Measurements from ENCODE around the gene TMEM204. TPM values are rescaled to one million over a fixed set of nuclear protein-coding genes. Genes with fewer than 3 reads are reported as not detected.
A peak's percentile ranks its signal among the peaks of the same experiment; 100 is the strongest.

TMEM204 gene
- total RNA-seq, 2 donors from 2014 or later = 14.3 to 22.5 TPM

- peaks cover 32% of the 10 kb centered on the region for H3K36me3 Mint-ChIP-seq (ENCODE audit: low read depth)
- H3K9me3 Mint-ChIP-seq = no peaks in the 10 kb centered on the region
- H3K27ac Mint-ChIP-seq = no peak overlapping the region
- no peaks in the 10 kb centered on the region for H3K4me1 Mint-ChIP-seq
- H3K4me3 Mint-ChIP-seq = peak overlapping the region; percentile 87
- no peaks in the 10 kb centered on the region for H3K27me3 Mint-ChIP-seq
- ATAC-seq (replicated peaks) = no peak
Observed at GRCh38 chr16:1495211-1495888, 38.1 kb upstream of the TMEM204 start.

DNA sequence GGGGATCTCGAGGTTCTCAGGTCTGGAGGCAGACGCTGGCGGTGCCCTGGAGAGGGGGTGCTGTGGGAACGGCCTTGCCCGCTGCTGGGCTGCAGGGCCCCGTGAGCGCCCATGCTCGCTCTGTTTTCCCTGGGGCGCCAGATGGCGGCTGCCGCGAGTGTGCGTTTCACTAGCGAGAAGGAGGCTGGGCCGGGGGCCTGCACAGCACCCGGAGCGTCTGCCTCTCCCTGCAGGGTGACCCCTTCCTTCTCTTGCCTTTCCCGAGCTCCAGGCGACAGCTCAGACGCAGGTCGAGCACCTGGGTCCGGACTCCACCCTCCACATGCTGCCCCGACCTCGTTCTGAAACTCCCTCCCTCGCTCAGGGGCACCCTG, 37.6 kb upstream of the TMEM204 start:
- Mint-ChIP-seq H3K4me1 (no peaks in the 10 kb centered on the region), H3K27ac (no peak overlapping the region), H3K27me3 (no peaks in the 10 kb centered on the region), H3K9me3 (no peaks in the 10 kb centered on the region), H3K36me3 (ENCODE audit: low read depth) (peaks cover 32% of the 10 kb centered on the region), H3K4me3 (no peak overlapping the region)
- ATAC-seq (replicated peaks) = no peak

DNA sequence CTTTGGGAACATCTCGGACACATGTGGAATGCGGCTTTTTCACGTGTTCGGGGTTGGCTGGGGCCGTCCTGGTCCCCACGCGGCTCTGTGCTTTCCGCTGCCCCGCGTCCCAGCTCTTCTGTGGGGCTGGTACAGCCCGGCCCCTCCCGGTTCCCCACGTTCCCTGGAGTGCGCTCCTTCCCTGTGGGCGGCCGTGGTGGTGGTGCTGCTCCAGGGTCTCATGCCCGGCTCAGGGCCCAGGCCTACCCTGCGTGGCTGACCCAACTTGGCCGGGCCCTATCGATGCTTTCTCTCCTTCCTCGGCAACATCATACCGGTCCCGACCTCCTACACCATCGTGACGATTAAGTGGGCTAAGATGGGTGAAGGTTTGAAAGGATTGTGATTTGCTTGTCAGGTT, 37.0 kb upstream of the TMEM204 start:
- Mint-ChIP-seq H3K27ac (no peak overlapping the region), H3K36me3 (ENCODE audit: low read depth) (peaks cover 32% of the 10 kb centered on the region), H3K4me1 (no peaks in the 10 kb centered on the region), H3K4me3 (no peak overlapping the region), H3K27me3 (no peaks in the 10 kb centered on the region), H3K9me3 (no peaks in the 10 kb centered on the region)
- ATAC-seq (replicated peaks) = no peak

DNA sequence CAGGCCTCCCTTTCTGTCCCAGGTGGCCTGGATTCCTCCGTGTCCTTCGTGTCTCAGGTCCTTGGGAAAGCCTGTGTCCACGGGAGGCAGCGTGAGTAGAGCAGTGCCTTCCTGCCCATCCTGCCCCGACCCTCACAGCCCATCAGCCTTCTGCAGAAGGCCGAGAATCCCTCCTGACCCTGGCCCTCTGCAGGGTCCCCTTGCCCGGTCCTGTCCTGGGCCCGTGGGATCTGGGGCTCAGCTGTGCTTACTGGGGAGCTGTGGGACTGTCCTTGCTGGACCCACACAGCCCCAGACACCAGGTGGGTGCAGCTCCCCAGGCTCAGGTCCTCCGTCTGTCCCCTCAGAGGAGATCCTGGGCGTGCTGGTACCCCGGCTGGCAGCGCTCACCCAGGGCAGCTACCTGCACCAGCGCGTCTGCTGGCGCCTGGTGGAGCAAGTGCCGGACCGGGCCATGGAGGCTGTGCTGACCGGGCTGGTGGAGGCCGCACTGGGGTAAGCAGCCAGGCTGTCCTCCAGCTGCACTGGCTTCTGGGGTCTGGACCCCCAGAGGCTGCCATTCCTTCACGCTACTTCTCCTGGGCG, 36.4 kb upstream of the TMEM204 start:
- Mint-ChIP-seq H3K27me3 (no peaks in the 10 kb centered on the region), H3K4me3 (no peak overlapping the region), H3K36me3 (ENCODE audit: low read depth) (peaks cover 32% of the 10 kb centered on the region), H3K9me3 (no peaks in the 10 kb centered on the region), H3K27ac (no peak overlapping the region), H3K4me1 (no peaks in the 10 kb centered on the region)
- ATAC-seq (replicated peaks) = no peak

GRCh38 chr16:1498899-1499676, 34.4 kb upstream of the TMEM204 start:
- Mint-ChIP-seq H3K4me1 (no peaks in the 10 kb centered on the region), H3K27ac (no peak overlapping the region), H3K9me3 (no peaks in the 10 kb centered on the region), H3K27me3 (no peaks in the 10 kb centered on the region), H3K4me3 (no peak overlapping the region), H3K36me3 (ENCODE audit: low read depth) (peaks cover 44% of the 10 kb centered on the region)
- no peak for ATAC-seq (replicated peaks)

GRCh38 chr16:1499756-1500464, 33.6 kb upstream of the TMEM204 start:
- Mint-ChIP-seq H3K27me3 (no peaks in the 10 kb centered on the region), H3K4me3 (no peak overlapping the region), H3K27ac (no peak overlapping the region), H3K9me3 (no peaks in the 10 kb centered on the region), H3K36me3 (ENCODE audit: low read depth) (peaks cover 42% of the 10 kb centered on the region), H3K4me1 (no peaks in the 10 kb centered on the region)
- no peak for ATAC-seq (replicated peaks)

DNA sequence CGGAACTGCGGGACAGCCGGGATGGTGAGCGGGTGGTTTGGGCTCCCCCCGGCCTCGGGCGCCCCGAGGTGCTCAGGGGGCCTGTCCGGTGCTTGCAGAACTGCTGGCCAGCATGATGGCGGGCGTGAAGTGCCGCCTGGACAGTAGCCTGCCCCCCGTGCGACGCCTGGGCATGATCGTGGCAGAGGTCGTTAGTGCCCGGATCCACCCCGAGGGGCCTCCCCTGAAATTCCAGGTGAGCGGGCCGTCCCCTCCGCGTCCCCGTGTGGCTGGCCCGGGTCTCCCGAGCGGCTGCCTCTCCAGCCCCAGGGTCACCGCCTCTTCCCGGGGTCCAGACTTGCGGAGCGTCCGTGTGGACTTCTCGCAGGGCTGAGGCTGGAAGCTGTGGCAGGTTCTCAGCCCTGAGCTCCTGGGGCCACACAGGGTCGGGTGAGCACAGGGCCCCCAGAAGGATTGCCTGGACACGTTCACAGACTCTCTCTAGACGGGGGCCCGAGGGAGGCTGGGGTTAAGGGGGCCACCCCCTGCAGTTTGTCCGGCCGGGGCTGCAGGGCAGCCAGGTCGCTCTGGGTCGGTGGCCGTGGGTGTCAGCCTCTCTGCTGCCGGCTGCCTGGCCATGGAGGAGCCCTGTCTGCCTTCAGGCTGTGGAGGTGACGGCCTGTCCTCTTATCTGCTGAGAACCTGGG, 32.9 kb upstream of the TMEM204 start:
- Mint-ChIP-seq H3K9me3 (no peaks in the 10 kb centered on the region), H3K4me1 (no peaks in the 10 kb centered on the region), H3K27me3 (no peaks in the 10 kb centered on the region), H3K27ac (no peak overlapping the region), H3K36me3 (ENCODE audit: low read depth) (peaks cover 37% of the 10 kb centered on the region), H3K4me3 (no peak overlapping the region)
- ATAC-seq (replicated peaks) = no peak

DNA sequence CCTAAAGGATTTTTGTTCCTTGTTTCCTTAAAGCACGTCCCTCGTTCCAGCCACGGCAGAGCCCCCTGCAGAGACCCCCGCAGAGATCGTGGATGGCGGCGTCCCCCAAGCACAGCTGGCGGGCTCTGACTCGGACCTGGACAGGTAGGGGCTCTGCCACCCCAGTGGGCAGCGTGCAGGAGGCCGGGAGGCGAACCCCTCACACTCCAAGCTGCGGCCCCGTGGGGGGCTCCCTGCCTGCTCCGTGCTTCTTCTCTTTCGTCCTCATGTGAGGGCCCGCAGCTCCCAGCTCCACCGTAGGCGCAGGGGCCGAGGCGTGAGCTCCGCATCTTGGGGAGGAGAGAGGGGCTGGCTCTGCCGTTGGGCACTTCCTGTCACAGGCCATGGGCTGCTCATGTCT, 31.8 kb upstream of the TMEM204 start:
- Mint-ChIP-seq H3K9me3 (no peaks in the 10 kb centered on the region), H3K36me3 (ENCODE audit: low read depth) (peaks cover 35% of the 10 kb centered on the region), H3K4me3 (no peak overlapping the region), H3K27ac (no peak overlapping the region), H3K4me1 (no peaks in the 10 kb centered on the region), H3K27me3 (no peaks in the 10 kb centered on the region)
- no peak for ATAC-seq (replicated peaks)

DNA sequence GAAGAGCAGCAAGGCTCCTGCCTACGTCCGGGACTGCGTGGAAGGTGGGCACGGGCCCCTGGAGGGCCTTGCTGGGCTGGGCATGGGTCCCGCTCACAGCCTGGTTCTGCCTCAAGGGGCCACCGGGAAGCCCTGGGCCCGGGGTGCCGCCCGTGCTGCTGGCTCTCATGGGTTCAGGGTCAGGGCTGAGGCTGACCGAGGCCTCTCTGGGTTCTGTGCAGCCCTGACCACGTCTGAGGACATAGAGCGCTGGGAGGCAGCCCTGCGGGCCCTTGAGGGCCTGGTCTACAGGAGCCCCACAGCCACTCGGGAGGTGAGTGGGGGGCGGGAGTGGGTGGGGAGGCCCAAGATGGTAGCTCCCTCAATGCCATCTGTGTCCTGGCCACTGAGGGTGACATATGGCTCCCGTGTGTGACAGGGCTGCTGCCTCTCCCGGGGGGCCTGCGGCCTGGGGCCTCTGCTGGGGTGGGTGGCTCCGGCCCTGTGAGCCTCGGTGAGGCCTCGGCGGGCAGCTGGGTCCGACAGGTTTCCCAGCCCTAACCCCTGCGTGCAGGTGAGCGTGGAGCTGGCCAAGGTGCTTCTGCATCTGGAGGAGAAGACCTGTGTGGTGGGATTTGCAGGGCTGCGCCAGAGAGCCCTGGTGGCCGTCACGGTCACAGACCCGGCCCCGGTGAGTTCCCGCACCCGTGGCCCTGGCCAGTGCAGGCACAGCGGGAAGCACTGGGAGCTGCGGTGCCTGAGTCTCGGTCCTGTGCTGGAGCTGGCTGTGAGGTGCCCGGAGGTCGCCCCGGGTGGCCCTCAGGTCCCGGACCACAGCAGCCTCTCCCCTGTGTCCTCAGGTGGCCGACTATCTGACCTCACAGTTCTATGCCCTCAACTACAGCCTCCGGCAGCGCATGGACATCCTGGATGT, 31.1 kb upstream of the TMEM204 start:
- Mint-ChIP-seq H3K27ac (no peak overlapping the region), H3K4me3 (no peak overlapping the region), H3K9me3 (no peaks in the 10 kb centered on the region), H3K27me3 (no peaks in the 10 kb centered on the region), H3K4me1 (no peaks in the 10 kb centered on the region), H3K36me3 (ENCODE audit: low read depth) (peaks cover 29% of the 10 kb centered on the region)
- no peak for ATAC-seq (replicated peaks)

DNA sequence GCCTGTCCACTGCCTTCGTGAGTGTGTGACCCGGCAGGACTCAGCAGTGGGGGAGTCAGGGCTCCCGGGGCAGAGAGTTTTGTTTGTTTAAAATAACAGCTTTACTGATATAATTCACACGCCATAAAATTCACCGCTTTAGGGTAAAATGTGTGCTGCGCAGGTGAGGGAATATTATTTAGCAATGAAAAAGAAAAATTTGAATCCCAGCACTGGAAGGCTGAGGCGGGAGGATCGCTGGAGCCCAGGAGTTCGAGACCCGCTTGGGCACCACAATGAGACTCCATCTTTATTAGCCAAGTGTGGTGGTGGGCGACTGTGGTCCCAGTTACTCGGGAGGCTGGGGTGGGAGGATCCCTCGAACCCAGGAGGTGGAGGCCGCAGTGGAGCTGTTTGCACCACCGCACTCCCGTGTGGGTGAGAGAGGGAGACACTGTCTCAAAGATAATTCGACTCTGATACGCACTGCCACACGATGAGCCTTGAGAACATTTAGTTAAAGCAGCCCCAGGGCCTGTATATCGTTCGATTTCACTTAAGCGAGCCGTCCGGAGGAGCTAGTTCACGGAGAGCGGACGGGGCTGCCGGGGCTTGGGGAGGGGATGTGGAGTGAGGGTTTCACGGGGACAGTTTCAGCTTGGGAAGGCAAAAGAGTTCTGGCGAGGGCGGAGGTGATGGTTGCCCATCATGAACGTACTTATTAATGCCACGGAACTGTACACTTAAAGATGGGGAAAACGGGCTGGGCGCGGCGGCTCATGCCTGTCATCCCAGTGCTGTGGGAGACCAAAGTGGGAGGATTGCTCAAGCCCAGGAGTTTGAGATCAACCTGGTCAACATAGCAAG, 30.1 kb upstream of the TMEM204 start:
- Mint-ChIP-seq H3K27ac (no peak overlapping the region), H3K4me1 (no peaks in the 10 kb centered on the region), H3K4me3 (no peak overlapping the region), H3K27me3 (no peaks in the 10 kb centered on the region), H3K9me3 (no peaks in the 10 kb centered on the region), H3K36me3 (ENCODE audit: low read depth) (peaks cover 22% of the 10 kb centered on the region)
- ATAC-seq (replicated peaks) = no peak

DNA sequence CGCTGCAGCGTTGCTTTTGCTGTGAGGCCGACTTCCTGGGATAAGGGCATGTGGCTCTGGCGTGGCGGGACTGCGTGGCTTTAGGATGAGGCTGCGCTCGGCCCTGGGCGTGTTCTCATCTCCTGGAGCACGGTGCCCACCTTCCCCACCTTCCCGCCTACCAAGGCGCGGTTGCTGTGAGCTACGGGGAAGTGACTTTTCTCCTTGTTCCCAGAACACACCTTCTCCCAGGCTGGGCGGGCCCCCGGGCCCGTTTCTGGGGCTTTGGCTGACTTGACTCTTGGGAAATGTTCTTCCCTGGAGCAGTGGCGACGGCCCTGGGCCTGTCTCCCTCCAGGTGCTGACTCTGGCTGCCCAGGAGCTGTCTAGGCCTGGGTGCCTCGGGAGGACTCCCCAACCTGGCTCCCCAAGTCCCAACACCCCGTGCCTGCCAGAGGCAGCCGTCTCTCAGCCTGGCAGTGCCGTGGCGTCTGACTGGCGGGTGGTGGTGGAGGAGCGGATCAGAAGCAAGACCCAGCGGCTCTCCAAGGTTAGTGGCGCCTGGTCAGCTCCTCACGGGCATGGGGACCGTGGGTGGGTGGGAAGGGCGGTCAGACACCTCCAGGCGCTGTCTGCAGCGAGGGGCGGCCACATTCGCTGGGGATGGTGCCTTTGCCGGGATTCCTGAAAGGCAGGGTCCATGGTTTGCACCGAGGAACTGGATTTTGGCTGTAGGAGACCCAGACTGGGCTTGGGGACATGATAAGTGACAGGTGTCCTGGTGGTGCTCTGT, 28.2 kb upstream of the TMEM204 start:
- no peak overlapping the region for H3K27ac Mint-ChIP-seq
- H3K4me1 Mint-ChIP-seq = no peaks in the 10 kb centered on the region

GRCh38 chr16:1505912-1506311, 27.6 kb upstream of the TMEM204 start:
- no peaks in the 10 kb centered on the region for H3K9me3 Mint-ChIP-seq
- no peak overlapping the region for H3K27ac Mint-ChIP-seq
- ATAC-seq (replicated peaks) = no peak
- no peaks in the 10 kb centered on the region for H3K27me3 Mint-ChIP-seq
- no peaks in the 10 kb centered on the region for H3K4me1 Mint-ChIP-seq
- H3K4me3 Mint-ChIP-seq = no peak overlapping the region
- H3K36me3 Mint-ChIP-seq (ENCODE audit: low read depth) = peaks cover 20% of the 10 kb centered on the region

More for the DNA sequence above, 28.2 kb upstream of the TMEM204 start:
- no peak overlapping the region for H3K4me3 Mint-ChIP-seq
- no peaks in the 10 kb centered on the region for H3K27me3 Mint-ChIP-seq
- peaks cover 17% of the 10 kb centered on the region for H3K36me3 Mint-ChIP-seq (ENCODE audit: low read depth)
- H3K9me3 Mint-ChIP-seq = no peaks in the 10 kb centered on the region
- no peak for ATAC-seq (replicated peaks)

Measured in activated T-helper 17 cell treated with anti-CD3 and anti-CD28 coated beads, Interleukin-2, amount 50 U/mL, for 72 hours (primary cell).